K562 (cell line): ENCODE measurements around the gene CLASP1. TPM values are rescaled to one million over a fixed set of nuclear protein-coding genes. Genes with fewer than 3 reads are reported as not detected.
A peak's percentile ranks its signal among the peaks of the same experiment; 100 is the strongest.

Experiments used
- ATAC-seq: fragments of 200-7000 bp; cut with Tn5 transposase; 3 replicates; pipeline ENCODE4 v1.9.1; 2020; ENCODE audit warnings: moderate library complexity
- BruUV-seq: library from RNA; stranded (reverse); fragments of 400-500 nt; replicated peaks from 2 replicates; lab custom pipeline; 2021; lab: Mats Ljungman, UMichigan
- CTCF ChIA-PET: fragments of 300-600 bp; formaldehyde crosslinking; extraction: SDS; loops from one replicate; lab custom pipeline; 2021; ENCODE audit warnings: low intra/inter-chr PET ratio; lab: Yijun Ruan, JAX
- POLR2A ChIA-PET: fragments of 300-600, 350-650 bp; sonication (Branson Sonifier 250); formaldehyde crosslinking; extraction: SDS; loops from one replicate; lab custom pipeline; 2021; ENCODE audit warnings: antibody characterized with exemption, inconsistent platforms; lab: Yijun Ruan, JAX
- DNase-seq, 4 experiments: peaks; one replicate each; pipeline versions ENCODE4 v3.0.0 to v3.0.0-alpha.2; 2011 to 2018; ENCODE audit warnings: low spot score in 3 of 4, mixed read lengths in 3 of 4; ENCODE audit errors: extremely low read depth in 1 of 4
- FAIRE-seq: peaks from 2 replicates; lab custom pipeline; 2011; peaks lifted over from hg19 to GRCh38; lab: Jason Lieb, UNC
- H2AFZ ChIP-seq: 2 replicates; pipeline ENCODE4 v1.6.0; 2011; ENCODE audit warnings: low read depth, low read length, control low read depth, inconsistent platforms
- H3K27ac ChIP-seq: fragments of 200-600 bp; 3 replicates; pipeline ENCODE4 v1.8.0; 2011; ENCODE audit warnings: low read depth, mild to moderate bottlenecking, control low read depth, inconsistent platforms, low read length, moderate library complexity, mixed read lengths; ENCODE audit errors: extremely low read depth
- H3K27me3 ChIP-seq, 2 experiments: fragments of 300-600 bp in 1 of 2; 2 replicates in 1 of 2; 3 replicates in 1 of 2; pipeline versions ENCODE4 v1.6.0 to v1.8.0; 2011; ENCODE audit warnings: inconsistent platforms in 2 of 2, low read length in 2 of 2, mild to moderate bottlenecking in 1 of 2, mixed read lengths in 1 of 2, moderate library complexity in 1 of 2; ENCODE audit not compliant: control insufficient read depth in 2 of 2, insufficient read depth in 2 of 2
- H3K36me3 ChIP-seq: fragments of 300-600 bp; 3 replicates; pipeline ENCODE4 v1.8.0; 2011; ENCODE audit warnings: mild to moderate bottlenecking, low read length, inconsistent platforms; ENCODE audit not compliant: control insufficient read depth, insufficient read depth
- H3K4me1 ChIP-seq, 2 experiments: fragments of 200-600 bp in 1 of 2; replicated peaks in 1 of 2; 2 replicates in 1 of 2; 3 replicates in 1 of 2; pipeline versions ENCODE4 v1.5.1 to v1.8.0; 2011; ENCODE audit warnings: inconsistent platforms in 2 of 2, low read length in 2 of 2, mild to moderate bottlenecking in 1 of 2, mixed read lengths in 1 of 2, moderate library complexity in 1 of 2; ENCODE audit not compliant: control insufficient read depth in 2 of 2, insufficient read depth in 2 of 2
- H3K4me2 ChIP-seq: 2 replicates; pipeline ENCODE4 v1.6.1; 2011; ENCODE audit warnings: low read length, control low read depth, inconsistent platforms, mixed read lengths; ENCODE audit not compliant: insufficient read depth
- H3K4me3 ChIP-seq: fragments of 200-600 bp; sonication (generic), shearing (Covaris generic); 2 replicates; pipeline ENCODE4 v1.5.1; 2016; ENCODE audit warnings: control low read depth, inconsistent platforms
- H3K79me2 ChIP-seq: fragments of 200-600 bp; 3 replicates; pipeline ENCODE4 v1.8.0; 2011; ENCODE audit warnings: low read length, inconsistent platforms; ENCODE audit not compliant: control insufficient read depth, insufficient read depth
- H3K9ac ChIP-seq, 2 experiments: 2 replicates each; pipeline versions ENCODE4 v1.6.0 to v1.6.1; 2011; ENCODE audit warnings: low read depth in 2 of 2, low read length in 2 of 2, control low read depth in 1 of 2, inconsistent platforms in 1 of 2, mild to moderate bottlenecking in 1 of 2, mixed read lengths in 1 of 2; ENCODE audit not compliant: insufficient read depth in 1 of 2
- H3K9me1 ChIP-seq: one replicate; pipeline ENCODE4 v1.6.0; 2011; ENCODE audit warnings: inconsistent platforms, mild to moderate bottlenecking, low read length, moderate library complexity; ENCODE audit not compliant: control insufficient read depth, insufficient read depth
- H3K9me3 ChIP-seq: replicated peaks from 2 replicates; pipeline ENCODE4 v1.5.1; 2011; ENCODE audit warnings: low read depth, low read length, inconsistent platforms; ENCODE audit not compliant: control insufficient read depth, insufficient read depth
- H4K20me1 ChIP-seq: replicated peaks from 2 replicates; pipeline ENCODE4 v1.6.1; 2011; ENCODE audit warnings: low read length, inconsistent platforms, mixed read lengths; ENCODE audit not compliant: control insufficient read depth, insufficient read depth
- C11orf30 ChIP-seq: fragments of 450-650 bp; IDR thresholded peaks from 2 replicates; pipeline ENCODE4 v1.6.1; 2016; ENCODE audit warnings: low read depth, mild to moderate bottlenecking
- CBFB ChIP-seq: sonication (generic); formaldehyde crosslinking; IDR thresholded peaks from 2 replicates; pipeline ENCODE4 v1.4.0; 2020; ENCODE audit warnings: mild to moderate bottlenecking, missing genetic modification reagents
- GTF2E2 ChIP-seq: fragments of 200-800 bp; sonication (Bioruptor generic); IDR thresholded peaks from 2 replicates; pipeline ENCODE4 v1.6.1; 2016; ENCODE audit warnings: missing genetic modification characterization, missing compliant biosample characterization
- MAFF ChIP-seq: IDR thresholded peaks from 2 replicates; pipeline ENCODE4 v1.6.1; 2012; ENCODE audit warnings: low read length, improper control_type of control experiment
- MAFG ChIP-seq: fragments of 450-650 bp; conservative IDR thresholded peaks from 2 replicates; pipeline ENCODE4 v1.6.1; 2016; ENCODE audit warnings: missing genetic modification characterization, missing compliant biosample characterization
- MAFK ChIP-seq: IDR thresholded peaks from 2 replicates; pipeline ENCODE4 v1.6.1; 2011; ENCODE audit warnings: low read length, improper control_type of control experiment
- SAFB ChIP-seq: fragments of 200-400 bp; formaldehyde crosslinking; IDR thresholded peaks from 2 replicates; pipeline ENCODE4 v1.6.1; 2017; ENCODE audit warnings: low read depth, low read length, borderline replicate concordance
- TCF7L2 ChIP-seq: fragments of 150-350 bp; IDR thresholded peaks from 2 replicates; pipeline ENCODE4 v1.6.1; 2016; ENCODE audit warnings: low read depth, mild to moderate bottlenecking, low read length, moderate library complexity
- TRIM24 ChIP-seq, 2 experiments: fragments of 450-650 bp; IDR thresholded peaks; 2 replicates each; pipeline ENCODE4 v1.6.1; 2016
- ZNF316 ChIP-seq: fragments of 450-650 bp; IDR thresholded peaks from 2 replicates; pipeline ENCODE4 v1.6.1; 2016
- ZNF512 ChIP-seq: IDR thresholded peaks from 2 replicates; pipeline ENCODE4 v1.6.1; 2016; ENCODE audit warnings: missing genetic modification characterization, missing compliant biosample characterization
- WGBS: fragments of 100-300 bp; shearing (Covaris generic); methylation state at CpG from one replicate; pipeline ENCODE4 v1.1.6; 2016; ENCODE audit warnings: low coverage, mixed read lengths; ENCODE audit not compliant: insufficient coverage; ENCODE audit errors: missing lambda C conversion rate; 5-methylcytosine and 5-hydroxymethylcytosine counted together
- in situ Hi-C: fragments of 300-500 bp; cut with MboI; formaldehyde crosslinking; loops from 4 replicates; pipeline ENCODE4 v1.15.0; 2018; ENCODE audit warnings: inconsistent platforms, mixed read lengths
- intact Hi-C: fragments of 100-400 bp; cut with micrococcal nuclease; formaldehyde crosslinking; loops from 2 replicates; pipeline ENCODE4 v1.14.2; 2022
- polyA plus RNA-seq, 8 experiments: library from polyadenylated mRNA; depleted of rRNA in 4 of 8; stranded (reverse) in 5 of 8; unstranded in 3 of 8; fragments of >200 nt; fragmentation: Nextera tagmentation in 2 of 8; fragmentation: Illumina TruSeq in 1 of 8; extraction: Ambion mirVana in 2 of 8; extraction: Trizol in 1 of 8; gene quantifications; 2 replicates each; pipeline versions ENCODE4 v1.2.1 to v1.2.3, GENCODE V29; 2011 to 2014; ENCODE audit warnings: inconsistent platforms in 1 of 8, missing spikeins in 1 of 8
- total RNA-seq, 7 experiments: library from RNA; depleted of rRNA in 6 of 7; stranded (reverse); fragments of >200 nt in 6 of 7; fragmentation: Illumina TruSeq in 2 of 7; extraction: Trizol in 2 of 7; gene quantifications; 2 replicates each; pipeline versions ENCODE4 v1.2.1 to v1.2.3, GENCODE V29; 2011 to 2021; ENCODE audit warnings: low replicate concordance in 1 of 7

CLASP1 gene
- total and polyA plus RNA-seq, 9 of the 15 experiments (the other 6 are each of a cell fraction or from before 2014, with no cell fraction given), result 1.7 to 40.3 (median 20.7) TPM

GRCh38 chr2:121309323-121309722 is 339.9 kb downstream of the CLASP1 start:
- TF ChIP-seq GTF2E2 (tag), result no peak
- peak; percentile 94 for TF ChIP-seq ZNF512
- TF ChIP-seq, all 486 proteins: peak for 1
- no TSS peak for BruUV-seq
- ATAC-seq (no peak), FAIRE-seq (no peak), DNase-seq (no peak)
- H2AFZ ChIP-seq, result no peak overlapping the region
- no peak overlapping the region for H3K4me3 ChIP-seq
- H3K27me3 ChIP-seq, result peaks cover 0 to 10% of the 10 kb centered on the region in 2 experiments; a peak in 3 of 5 replicates
- POLR2A ChIA-PET, result interaction anchor here (0.9 kb wide), 1 partner anchor 8 kb away, joined by 3 read pairs; no protein-coding TSS in a partner anchor
- in situ Hi-C loops (no loop called here), intact Hi-C loops (no loop called here)
- no peaks in the 10 kb centered on the region for H3K4me1 ChIP-seq
- no peak overlapping the region for H3K27ac ChIP-seq
- H3K79me2 ChIP-seq, result no peaks in the 10 kb centered on the region
- no peaks in the 10 kb centered on the region for H3K9me1 ChIP-seq
- H3K4me2 ChIP-seq, result no peak overlapping the region
- no peaks in the 10 kb centered on the region for H3K36me3 ChIP-seq
- CTCF ChIA-PET, result no interaction called here
- H4K20me1 ChIP-seq, result no peaks in the 10 kb centered on the region; the same call in 1 of the 2 replicates
- no peaks in the 10 kb centered on the region for H3K9me3 ChIP-seq
- no peak overlapping the region for H3K9ac ChIP-seq

- in situ Hi-C loops (no loop called here), intact Hi-C loops (no loop called here)
- TF ChIP-seq TCF7L2, result no peak
- peak; percentile 91 for TF ChIP-seq ZNF316
- peak; percentile 42 for TF ChIP-seq MAFF
- no peak for TF ChIP-seq CBFB (CRISPR knock-in tag)
- TF ChIP-seq TRIM24 (IDR thresholded peaks at IDR 0.05), result no peak
- TF ChIP-seq MAFG (tag), result peak; percentile 53
- peak; percentile 35; the same call in 1 of the 2 replicates for TF ChIP-seq MAFK
- TF ChIP-seq C11orf30, result peak; percentile 66
- TF ChIP-seq SAFB, result no peak
- no peaks in the 10 kb centered on the region for H3K4me1 ChIP-seq
- no peaks in the 10 kb centered on the region for H3K9me1 ChIP-seq
- ATAC-seq (no peak), DNase-seq (no peak), FAIRE-seq (no peak)
- POLR2A ChIA-PET, result no interaction called here
- no peak overlapping the region for H2AFZ ChIP-seq
- no peaks in the 10 kb centered on the region for H3K9me3 ChIP-seq
- BruUV-seq, result no TSS peak
- H3K27ac ChIP-seq, result no peak overlapping the region
- WGBS, result 0% methylated on average over 2 of the region's 2 CpGs
- peaks cover 5 to 12% of the 10 kb centered on the region in 2 experiments; a peak in 3 of 5 replicates for H3K27me3 ChIP-seq
- no peak overlapping the region for H3K4me3 ChIP-seq
- no peaks in the 10 kb centered on the region; the same call in 1 of the 2 replicates for H4K20me1 ChIP-seq
- no peak overlapping the region for H3K4me2 ChIP-seq
- H3K79me2 ChIP-seq, result no peaks in the 10 kb centered on the region
- no peak overlapping the region for H3K9ac ChIP-seq
- H3K36me3 ChIP-seq, result no peaks in the 10 kb centered on the region
- CTCF ChIA-PET, result no interaction called here
Observed at GRCh38 chr2:121307048-121307447, 342.2 kb downstream of the CLASP1 start.
